Osteoblast (primary cell): ENCODE results near the gene PTCHD1. TPM values are rescaled to one million over a fixed set of nuclear protein-coding genes. Genes with fewer than 3 reads are reported as not detected.

Experiments used
- DNase-seq: peaks from one replicate; pipeline ENCODE4 v3.0.0; 2011; ENCODE audit warnings: low spot score, mixed read lengths; ENCODE audit not compliant: insufficient read length; ENCODE audit errors: missing footprints
- H2AFZ ChIP-seq: 2 replicates; pipeline ENCODE4 v1.6.0; 2011; ENCODE audit warnings: mild to moderate bottlenecking, low read length
- H3K27ac ChIP-seq: 2 replicates; pipeline ENCODE4 v1.5.1; 2011; ENCODE audit warnings: mild to moderate bottlenecking, low read depth, low read length, moderate library complexity
- H3K27me3 ChIP-seq: 2 replicates; pipeline ENCODE4 v1.6.0; 2012; ENCODE audit warnings: mild to moderate bottlenecking, control low read depth, inconsistent platforms, low read length, moderate library complexity; ENCODE audit not compliant: insufficient read depth
- H3K36me3 ChIP-seq: 2 replicates; pipeline ENCODE4 v1.5.1; 2011; ENCODE audit warnings: mild to moderate bottlenecking, low read length, control low read depth, moderate library complexity; ENCODE audit not compliant: insufficient read depth
- H3K4me1 ChIP-seq: 2 replicates; pipeline ENCODE4 v1.5.1; 2011; ENCODE audit warnings: mild to moderate bottlenecking, low read length, control low read depth, moderate library complexity; ENCODE audit not compliant: insufficient read depth
- H3K4me2 ChIP-seq: 2 replicates; pipeline ENCODE4 v1.6.0; 2011; ENCODE audit warnings: mild to moderate bottlenecking, low read length; ENCODE audit not compliant: insufficient read depth
- H3K4me3 ChIP-seq: fragments of 200-600 bp; sonication (generic); 3 replicates; pipeline ENCODE4 v1.5.1; 2012; ENCODE audit warnings: mild to moderate bottlenecking, low read length, inconsistent platforms; ENCODE audit not compliant: insufficient read depth
- H3K79me2 ChIP-seq: 2 replicates; pipeline ENCODE4 v1.6.0; 2012; ENCODE audit warnings: mild to moderate bottlenecking, low read length, control low read depth, inconsistent platforms; ENCODE audit not compliant: insufficient read depth
- H3K9me3 ChIP-seq: 2 replicates; pipeline ENCODE4 v1.5.1; 2011; ENCODE audit warnings: low read depth, low read length, control low read depth
- H4K20me1 ChIP-seq: 2 replicates; pipeline ENCODE4 v1.6.0; 2012; ENCODE audit warnings: mild to moderate bottlenecking, low read length, control low read depth; ENCODE audit not compliant: insufficient read depth
- total RNA-seq: library from RNA; depleted of rRNA; stranded (reverse); fragments of >200 nt; gene quantifications from 2 replicates; pipeline ENCODE4 v1.2.3, GENCODE V29; 2012
- TF ChIP-seq, protein P1 (sequence below): IDR thresholded peaks from 2 replicates; pipeline ENCODE4 v1.5.1; 2011; ENCODE audit warnings: mild to moderate bottlenecking, low read depth, low read length, moderate library complexity; ENCODE audit errors: extremely low read depth

Gene PTCHD1
- not detected in 2 replicates for total RNA-seq

DNA sequence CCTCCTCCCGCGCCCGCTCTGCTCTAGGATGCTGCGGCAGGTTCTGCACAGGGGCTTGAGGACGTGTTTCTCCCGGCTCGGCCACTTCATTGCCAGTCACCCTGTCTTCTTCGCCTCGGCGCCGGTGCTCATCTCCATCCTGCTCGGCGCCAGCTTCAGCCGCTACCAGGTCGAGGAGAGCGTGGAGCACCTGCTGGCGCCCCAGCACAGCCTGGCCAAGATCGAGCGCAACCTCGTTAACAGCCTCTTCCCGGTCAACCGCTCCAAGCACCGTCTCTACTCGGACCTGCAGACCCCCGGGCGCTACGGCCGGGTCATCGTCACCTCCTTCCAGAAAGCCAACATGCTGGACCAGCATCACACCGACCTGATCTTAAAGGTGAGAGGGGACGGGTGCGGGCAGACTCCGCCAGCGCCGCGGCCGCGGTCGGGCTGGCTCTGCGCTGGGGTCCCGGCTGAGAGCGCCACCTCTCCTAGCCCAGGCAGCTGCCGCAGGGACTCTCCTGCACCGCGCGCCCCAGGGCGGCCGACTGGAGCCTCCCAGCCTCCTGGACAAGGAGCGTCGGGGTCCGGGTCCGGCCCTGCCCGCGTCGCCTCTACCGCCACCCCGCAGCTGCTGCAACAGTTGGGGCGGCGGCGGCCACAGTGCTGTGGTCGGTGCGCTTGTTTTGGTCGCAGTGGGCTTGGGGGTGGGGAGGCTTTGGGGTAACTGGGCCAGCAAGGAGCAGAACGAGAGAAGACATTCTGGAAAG, at the start of gene PTCHD1:
TSS of gene PTCHD1 (plus strand) at position 2 of the 752 bp plus-strand sequence. CDS start at position 29, 27 bp downstream.
- Histone ChIP-seq H3K4me1 (no peaks in the 10 kb centered on the region), H3K9me3 (no peaks in the 10 kb centered on the region), H3K27ac (no peak within 1 kb of the TSS), H2AFZ (no peak within 1 kb of the TSS), H4K20me1 (no peaks in the 10 kb centered on the region), H3K4me3 (no peak within 1 kb of the TSS), H3K36me3 (no peaks in the 10 kb centered on the region), H3K79me2 (no peaks in the 10 kb centered on the region), H3K4me2 (no peak within 1 kb of the TSS), H3K27me3 (peaks cover 49% of the 10 kb centered on the region)
- TF ChIP-seq, protein P1, sequence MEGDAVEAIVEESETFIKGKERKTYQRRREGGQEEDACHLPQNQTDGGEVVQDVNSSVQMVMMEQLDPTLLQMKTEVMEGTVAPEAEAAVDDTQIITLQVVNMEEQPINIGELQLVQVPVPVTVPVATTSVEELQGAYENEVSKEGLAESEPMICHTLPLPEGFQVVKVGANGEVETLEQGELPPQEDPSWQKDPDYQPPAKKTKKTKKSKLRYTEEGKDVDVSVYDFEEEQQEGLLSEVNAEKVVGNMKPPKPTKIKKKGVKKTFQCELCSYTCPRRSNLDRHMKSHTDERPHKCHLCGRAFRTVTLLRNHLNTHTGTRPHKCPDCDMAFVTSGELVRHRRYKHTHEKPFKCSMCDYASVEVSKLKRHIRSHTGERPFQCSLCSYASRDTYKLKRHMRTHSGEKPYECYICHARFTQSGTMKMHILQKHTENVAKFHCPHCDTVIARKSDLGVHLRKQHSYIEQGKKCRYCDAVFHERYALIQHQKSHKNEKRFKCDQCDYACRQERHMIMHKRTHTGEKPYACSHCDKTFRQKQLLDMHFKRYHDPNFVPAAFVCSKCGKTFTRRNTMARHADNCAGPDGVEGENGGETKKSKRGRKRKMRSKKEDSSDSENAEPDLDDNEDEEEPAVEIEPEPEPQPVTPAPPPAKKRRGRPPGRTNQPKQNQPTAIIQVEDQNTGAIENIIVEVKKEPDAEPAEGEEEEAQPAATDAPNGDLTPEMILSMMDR: no peak
- peak; percentile 66 for DNase-seq

DNA sequence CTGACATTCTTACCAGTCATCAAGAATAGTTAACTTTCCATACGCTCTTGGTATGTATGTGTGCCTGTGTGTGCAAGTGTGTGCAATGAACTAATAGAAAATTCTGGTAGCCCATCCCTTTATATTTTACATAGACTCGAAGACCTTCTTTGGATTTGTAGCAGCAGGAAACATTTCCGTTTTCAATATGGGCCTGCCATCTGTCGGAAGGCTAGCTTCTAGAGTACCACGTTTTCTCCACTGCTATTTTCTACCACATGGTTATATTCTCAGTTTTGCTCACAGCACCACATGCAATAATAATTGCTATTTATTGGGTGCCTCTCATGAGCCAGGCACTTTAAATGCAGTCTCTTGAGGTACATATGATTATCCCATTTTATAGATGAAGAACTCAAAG, 47.9 kb upstream of the PTCHD1 start:
- TF ChIP-seq, protein P1: no peak
- Histone ChIP-seq H2AFZ (no peak overlapping the region), H3K4me1 (no peaks in the 10 kb centered on the region), H3K36me3 (no peaks in the 10 kb centered on the region), H3K27me3 (no peaks in the 10 kb centered on the region), H3K4me3 (no peak overlapping the region), H3K79me2 (no peaks in the 10 kb centered on the region), H3K27ac (no peak overlapping the region), H4K20me1 (no peaks in the 10 kb centered on the region), H3K4me2 (no peak overlapping the region), H3K9me3 (no peaks in the 10 kb centered on the region)
- DNase-seq: no peak

DNA sequence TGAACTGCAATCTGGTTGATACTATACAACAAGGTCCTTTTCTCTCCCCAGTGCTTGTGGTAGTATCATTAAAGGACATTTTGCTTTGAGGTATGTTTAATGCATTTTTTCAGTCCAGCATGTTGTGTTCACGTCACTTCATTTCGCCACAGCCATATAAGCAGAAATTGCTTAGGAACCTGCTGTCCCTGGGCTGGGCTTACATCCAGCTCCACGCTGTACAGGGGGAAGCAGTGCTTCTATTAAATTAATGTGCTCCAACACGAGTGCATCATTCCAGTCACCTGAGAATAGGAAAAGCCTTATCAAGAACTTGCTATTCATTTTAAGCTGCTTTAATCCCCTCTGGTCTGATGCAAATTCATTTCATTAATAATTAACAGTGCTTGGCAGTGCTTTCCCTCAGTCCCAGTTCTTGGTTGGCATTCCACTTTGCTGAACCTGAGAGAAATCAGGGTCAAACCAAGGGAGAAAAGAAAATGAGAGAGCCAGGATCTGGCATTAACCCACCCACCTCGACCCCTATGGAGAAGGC, 47.4 kb upstream of the PTCHD1 start:
- no peaks in the 10 kb centered on the region for H3K4me1 ChIP-seq
- TF ChIP-seq, protein P1: no peak
- H3K36me3 ChIP-seq: no peaks in the 10 kb centered on the region
- H4K20me1 ChIP-seq: no peaks in the 10 kb centered on the region
- DNase-seq: no peak
- H2AFZ ChIP-seq: no peak overlapping the region
- no peak overlapping the region for H3K4me2 ChIP-seq
- no peak overlapping the region for H3K4me3 ChIP-seq
- no peaks in the 10 kb centered on the region for H3K9me3 ChIP-seq
- no peaks in the 10 kb centered on the region for H3K79me2 ChIP-seq
- no peaks in the 10 kb centered on the region for H3K27me3 ChIP-seq
- no peak overlapping the region for H3K27ac ChIP-seq

DNA sequence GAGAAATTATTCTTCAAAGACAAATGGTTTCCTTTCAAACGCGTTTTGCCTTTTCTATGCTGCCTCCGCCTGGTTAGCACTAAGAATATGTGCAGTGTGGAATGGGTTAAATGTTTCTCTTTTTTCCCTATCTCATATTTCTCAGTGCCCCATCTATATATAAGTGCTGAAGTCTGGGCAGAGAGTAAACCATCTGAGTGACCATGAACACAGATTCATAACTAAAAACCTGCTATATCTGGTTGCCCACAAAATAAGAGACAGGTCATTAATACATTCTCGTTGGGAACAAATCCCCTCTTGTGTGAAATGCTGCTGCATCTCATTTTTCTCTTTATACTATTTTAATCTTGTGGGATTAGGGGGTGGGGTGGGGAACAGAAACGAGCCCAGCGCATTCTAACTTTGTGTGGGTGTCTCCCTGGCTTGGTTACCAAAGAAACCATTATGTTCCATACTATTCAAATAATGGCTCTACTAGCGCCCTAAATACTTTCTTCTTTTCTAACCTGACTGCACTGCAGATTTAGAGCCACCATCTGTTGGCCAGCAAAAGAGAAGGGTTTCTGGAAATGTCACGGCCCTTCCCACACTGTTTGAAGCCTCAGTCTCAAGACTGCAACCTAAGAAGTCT, 42.2 kb upstream of the PTCHD1 start:
- H3K36me3 ChIP-seq: no peaks in the 10 kb centered on the region
- H3K9me3 ChIP-seq: no peaks in the 10 kb centered on the region
- H2AFZ ChIP-seq: no peak overlapping the region
- no peak overlapping the region for H3K4me3 ChIP-seq
- TF ChIP-seq, protein P1: no peak
- H3K27me3 ChIP-seq: no peaks in the 10 kb centered on the region
- H3K27ac ChIP-seq: no peak overlapping the region
- no peaks in the 10 kb centered on the region for H4K20me1 ChIP-seq
- no peaks in the 10 kb centered on the region for H3K79me2 ChIP-seq
- no peaks in the 10 kb centered on the region for H3K4me1 ChIP-seq
- H3K4me2 ChIP-seq: no peak overlapping the region
- DNase-seq: no peak
